Embryonic facial prominence (tissue), 1 donor: ENCODE data around the gene TSPYL4.
A peak's percentile ranks its signal among the peaks of the same experiment; 100 is the strongest.
"Not testable (repeated sequence)": the region's sequence is repeated elsewhere in the genome, so short reads cannot be mapped to it uniquely, and the experiment has no call there.

ENCODE experiments used
- DNase-seq: peaks from one replicate; pipeline ENCODE4 v3.0.0-alpha.2; 2016; ENCODE audit errors: extremely low spot score

Gene TSPYL4

GRCh38 chr6:116253505-116254296, at the start of gene TSPYL4:
TSPYL4 (minus strand) TSS chr6:116254075; CDS start chr6:116254008, 67 bp downstream.
- peak; percentile 97 for DNase-seq

DNA sequence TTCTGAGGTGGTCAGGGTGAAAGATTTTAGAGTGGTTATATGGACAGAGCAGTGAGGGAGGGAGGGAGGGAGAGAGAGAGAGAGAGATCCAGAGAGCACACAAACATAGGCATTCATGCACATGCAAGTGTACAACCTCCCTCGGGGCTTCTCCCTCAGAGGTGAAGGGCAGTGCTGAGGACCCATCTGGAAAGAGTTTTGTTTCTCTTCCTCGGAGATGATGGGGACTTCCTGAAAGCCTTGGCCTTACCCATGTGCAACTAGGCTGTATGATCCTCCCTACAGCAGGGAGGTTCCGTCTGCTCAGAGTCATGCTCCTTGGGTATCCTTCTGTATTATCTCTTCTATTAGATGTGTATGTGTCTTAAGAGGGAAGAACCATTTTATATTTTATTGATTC, 47.2 kb upstream of the TSPYL4 start:
- DNase-seq: no peak

- DNase-seq: no peak
Observed at GRCh38 chr6:116300566-116300965, 46.7 kb upstream of the TSPYL4 start.

GRCh38 chr6:116298973-116299372, 45.1 kb upstream of the TSPYL4 start:
- no peak for DNase-seq

GRCh38 chr6:116298273-116298672, 44.4 kb upstream of the TSPYL4 start:
- no peak for DNase-seq

- DNase-seq: no peak
Observed at GRCh38 chr6:116292553-116292952, 38.7 kb upstream of the TSPYL4 start.

DNA sequence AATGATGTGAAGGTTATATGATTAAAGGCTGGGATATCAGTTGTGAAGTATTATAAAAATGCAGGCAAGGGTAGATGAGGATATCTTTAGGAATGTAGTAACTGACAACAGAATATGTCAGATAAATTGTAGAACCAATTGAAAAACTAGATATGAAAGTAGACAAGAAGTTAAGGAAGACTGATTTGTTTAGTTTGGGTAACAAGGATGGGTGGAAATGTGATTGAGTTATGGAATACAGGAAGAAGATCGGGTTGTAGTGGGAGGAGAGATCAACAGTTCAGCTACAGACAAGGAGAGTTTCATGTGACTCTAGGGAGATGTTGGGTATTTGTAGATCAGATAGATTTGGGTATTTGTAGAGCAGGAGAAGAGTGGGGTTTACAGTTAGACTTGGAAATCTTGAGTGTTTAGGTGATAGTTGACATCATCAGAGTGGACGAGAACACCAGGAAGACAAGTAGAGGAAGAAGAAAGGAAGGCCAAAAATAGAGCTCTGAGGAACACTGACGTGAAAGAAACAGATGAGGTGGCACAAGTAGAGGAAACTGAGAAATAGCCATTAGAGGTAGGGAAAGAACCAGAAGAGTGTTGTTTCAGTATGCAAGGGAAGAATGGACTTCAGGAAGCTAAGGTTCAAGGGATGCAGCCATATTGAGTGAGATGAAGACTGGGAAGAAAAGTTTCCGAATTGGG, 38.0 kb upstream of the TSPYL4 start:
- DNase-seq: no peak

GRCh38 chr6:116290799-116291198, 36.9 kb upstream of the TSPYL4 start:
- no peak for DNase-seq

DNA sequence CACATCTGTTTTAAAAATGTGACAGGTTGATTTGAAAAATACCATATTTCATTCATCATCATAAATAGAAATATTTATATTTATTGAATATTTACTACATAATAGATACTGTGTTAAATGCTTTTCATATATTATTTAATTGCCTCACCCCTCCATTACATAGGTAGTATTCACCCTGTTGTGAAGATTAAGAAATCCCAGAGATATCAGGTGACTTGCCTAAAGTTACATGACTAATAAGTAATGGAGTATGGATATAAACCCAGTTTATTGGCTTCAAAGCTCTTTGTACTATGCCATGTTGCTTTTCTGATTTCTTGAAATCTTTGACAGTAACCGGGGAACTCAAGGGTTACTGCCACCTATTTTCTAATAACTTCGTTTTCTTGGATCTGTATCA, 36.0 kb upstream of the TSPYL4 start:
- no peak for DNase-seq

DNA sequence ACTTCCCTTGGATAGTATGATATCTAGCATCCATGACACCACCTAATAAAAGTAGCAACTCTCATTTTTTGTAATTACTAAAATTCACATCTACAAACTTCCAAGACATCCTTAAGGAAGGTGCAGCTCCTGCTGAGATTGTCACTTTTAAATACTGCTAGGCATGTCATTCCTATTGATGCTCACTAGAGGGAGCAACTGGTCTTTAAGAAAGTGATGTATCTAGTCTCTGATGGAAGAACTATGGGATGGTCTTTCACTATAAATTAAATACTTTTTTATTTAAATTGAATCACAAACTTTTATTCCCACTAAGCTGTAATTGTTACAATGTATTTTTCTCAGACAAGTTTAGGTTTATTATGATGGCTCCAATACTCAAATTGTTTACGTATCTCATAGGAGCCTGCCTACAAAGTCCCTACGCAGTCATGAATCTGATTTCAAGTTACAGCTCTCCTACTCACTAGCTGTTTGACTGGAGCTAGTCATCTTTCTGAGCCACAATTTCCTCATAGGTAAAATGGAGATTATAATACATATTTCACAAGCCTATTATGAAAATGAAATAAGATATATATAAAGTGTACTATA, 33.9 kb upstream of the TSPYL4 start:
- peak; percentile 61 for DNase-seq

- no peak for DNase-seq
Observed at GRCh38 chr6:116286773-116287358, 33.0 kb upstream of the TSPYL4 start.

DNA sequence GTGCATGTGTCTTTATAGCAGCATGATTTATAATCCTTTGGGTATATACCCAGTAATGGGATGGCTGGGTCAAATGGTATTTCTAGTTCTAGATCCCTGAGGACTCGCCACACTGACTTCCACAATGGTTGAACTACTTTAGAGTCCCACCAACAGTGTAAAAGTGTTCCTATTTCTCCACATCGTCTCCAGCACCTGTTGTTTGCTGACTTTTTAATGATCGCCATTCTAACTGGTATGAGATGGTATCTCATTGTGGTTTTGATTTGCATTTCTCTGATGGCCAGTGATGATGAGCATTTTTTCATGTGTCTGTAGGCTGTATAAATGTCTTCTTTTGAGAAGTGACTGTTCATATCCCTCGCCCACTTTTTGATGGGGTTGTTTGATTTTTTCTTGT, 31.1 kb upstream of the TSPYL4 start:
- not testable (repeated sequence) for DNase-seq

GRCh38 chr6:116283191-116283590, 29.3 kb upstream of the TSPYL4 start:
- no peak for DNase-seq

GRCh38 chr6:116282698-116283097, 28.8 kb upstream of the TSPYL4 start:
- DNase-seq: no peak

DNA sequence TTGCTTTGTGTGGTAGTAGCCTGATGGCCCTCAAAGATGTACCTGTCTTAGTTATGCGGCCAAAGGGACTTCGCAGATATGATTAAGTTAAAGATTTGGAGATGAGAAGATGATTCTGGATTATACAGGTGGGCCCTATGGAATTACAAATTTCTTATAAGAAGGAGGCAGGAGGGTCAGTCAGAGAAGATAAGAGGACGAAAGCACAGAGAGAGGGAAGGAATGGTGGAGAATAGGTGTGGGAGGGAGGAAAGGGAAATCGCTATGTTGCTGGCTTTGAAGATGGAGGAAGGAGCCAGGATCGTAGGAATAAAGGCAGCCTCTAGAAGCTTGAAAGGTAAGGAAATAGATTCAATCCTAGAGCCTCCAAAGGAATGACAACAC, 27.1 kb upstream of the TSPYL4 start:
- DNase-seq: no peak

DNA sequence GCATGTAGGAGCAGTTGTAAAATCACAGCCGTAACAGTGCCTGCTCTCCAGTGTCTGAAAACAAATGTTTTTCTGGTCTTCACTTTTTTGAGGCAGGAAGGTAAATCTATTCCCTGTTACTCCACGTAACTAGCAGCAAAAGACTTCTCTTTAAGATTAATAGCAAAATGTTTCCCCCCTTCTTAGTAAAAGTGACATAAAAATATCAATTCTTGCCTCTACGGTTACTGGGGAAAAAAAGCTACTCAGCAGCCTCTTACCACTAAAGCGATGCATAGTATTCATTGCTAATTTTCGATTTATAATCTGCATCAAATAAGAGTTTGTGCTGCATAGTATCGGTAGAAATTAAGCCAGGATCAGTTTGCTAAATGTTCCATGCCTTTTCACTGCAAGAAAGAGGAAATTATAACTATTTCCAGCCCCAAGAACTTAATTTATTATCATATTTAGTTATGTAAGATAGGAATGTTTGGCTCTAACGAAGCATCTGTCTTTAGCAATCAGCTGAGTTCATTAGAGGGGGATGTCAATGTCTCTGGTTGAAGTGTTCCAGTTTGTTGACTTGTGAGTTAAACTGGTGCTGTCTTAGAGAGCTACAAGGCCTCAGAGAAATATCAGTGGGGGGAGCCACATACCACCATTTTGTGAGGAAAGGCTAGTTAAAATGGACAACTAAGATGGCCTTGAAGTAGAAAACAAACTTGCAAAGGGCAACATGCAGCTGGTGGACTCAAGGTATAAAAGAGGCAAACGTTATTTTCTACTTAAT, 26.5 kb upstream of the TSPYL4 start:
- no peak for DNase-seq

- DNase-seq: peak; percentile 98
Observed at GRCh38 chr6:116279232-116280160, 25.6 kb upstream of the TSPYL4 start, which contains the start of gene TSPYL1. TSPYL1 (minus strand) TSS chr6:116279930; CDS start chr6:116279830, 100 bp downstream.

DNA sequence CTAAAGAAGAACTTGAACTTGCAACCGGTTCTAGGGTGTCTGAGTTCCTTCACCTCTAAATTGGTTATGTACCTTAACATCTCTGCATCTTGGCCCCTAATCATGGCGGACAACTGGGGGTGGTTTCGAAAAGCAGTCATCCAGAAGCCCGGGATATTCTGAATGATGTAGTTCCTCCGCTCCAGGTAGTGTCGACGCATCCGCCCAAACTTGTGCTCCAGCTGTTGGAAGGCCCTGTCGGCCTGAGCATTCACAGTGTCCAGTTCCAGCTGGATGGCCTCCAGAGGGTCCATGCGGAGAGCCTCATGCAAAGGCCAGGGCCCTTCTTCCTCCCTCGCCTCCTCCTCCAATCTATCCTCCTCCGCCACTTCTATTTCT, 25.0 kb upstream of the TSPYL4 start:
- no peak for DNase-seq

- DNase-seq: no peak
Observed at GRCh38 chr6:116278481-116278829, 24.6 kb upstream of the TSPYL4 start.

DNA sequence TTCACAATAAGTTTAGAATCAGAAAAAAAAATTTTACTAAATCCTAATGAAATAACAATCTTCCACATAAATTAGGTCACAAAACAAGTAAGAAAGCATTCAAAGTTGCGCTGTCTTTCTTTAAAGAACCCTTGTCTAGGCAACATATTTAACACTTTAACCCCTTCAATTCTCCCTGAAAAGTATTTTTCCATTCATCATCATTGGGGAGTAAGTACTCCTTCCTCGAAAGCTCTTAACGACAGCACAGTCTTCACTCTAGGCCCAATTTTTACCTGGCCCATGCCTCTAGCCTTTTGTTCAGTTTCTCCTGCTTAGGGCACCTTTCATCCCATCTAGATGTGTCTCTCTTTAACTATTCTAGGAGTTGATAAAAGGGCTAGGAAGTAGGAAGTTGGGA, 23.2 kb upstream of the TSPYL4 start:
- DNase-seq: no peak
